GM12878 (cell line): ENCODE measurements around the gene STON2. TPM values are rescaled to one million over a fixed set of nuclear protein-coding genes. Genes with fewer than 3 reads are reported as not detected.

Experiments
- CEBPB ChIP-seq, 2 experiments: fragments of 150-350 bp in 1 of 2; IDR thresholded peaks; 2 replicates each; pipeline ENCODE4 v1.6.1; 2012 to 2014; ENCODE audit warnings: low read depth in 2 of 2, low read length in 2 of 2, borderline replicate concordance in 1 of 2, inconsistent platforms in 1 of 2
- FOXK2 ChIP-seq: fragments of 450-650 bp; IDR thresholded peaks from 2 replicates; pipeline ENCODE4 v1.6.1; 2017; ENCODE audit warnings: mild to moderate bottlenecking, moderate library complexity
- RAD21 ChIP-seq: IDR thresholded peaks from 2 replicates; pipeline ENCODE4 v1.6.1; 2011; ENCODE audit warnings: mild to moderate bottlenecking, low read depth, low read length, moderate library complexity; ENCODE audit not compliant: insufficient read depth
- SMC3 ChIP-seq: IDR thresholded peaks from 2 replicates; pipeline ENCODE4 v1.6.1; 2011; ENCODE audit warnings: low read length, improper control_type of control experiment, borderline replicate concordance
- TCF12 ChIP-seq: IDR thresholded peaks from 2 replicates; pipeline ENCODE4 v1.6.1; 2011; ENCODE audit warnings: low read depth, mild to moderate bottlenecking, low read length
- TCF7 ChIP-seq: IDR thresholded peaks from 2 replicates; pipeline ENCODE4 v1.6.1; 2014; ENCODE audit warnings: antibody characterized with exemption, borderline replicate concordance
- polyA plus RNA-seq, 11 experiments: library from polyadenylated mRNA; depleted of rRNA in 4 of 11; unstranded in 6 of 11; stranded (reverse) in 5 of 11; fragments of >200 nt; fragmentation: Nextera tagmentation in 4 of 11; fragmentation: Illumina TruSeq in 1 of 11; extraction: Ambion mirVana in 4 of 11; extraction: Trizol in 1 of 11; gene quantifications; 1 replicate in 1 of 11; 2 replicates in 10 of 11; pipeline versions ENCODE4 v1.2.1 to v1.2.3, GENCODE V29; 2011 to 2016; ENCODE audit warnings: inconsistent platforms in 2 of 11, missing spikeins in 2 of 11, low read depth in 1 of 11
- total RNA-seq, 4 experiments: library from RNA; depleted of rRNA in 3 of 4; stranded (reverse); fragments of >200 nt in 3 of 4; fragmentation: Illumina TruSeq in 1 of 4; extraction: Trizol in 1 of 4; gene quantifications; 2 replicates each; pipeline versions ENCODE4 v1.2.1 to v1.2.3, GENCODE V29; 2013 to 2021
- TF ChIP-seq, protein P1 (sequence below), 3 experiments: IDR thresholded peaks in 2 of 3; conservative IDR thresholded peaks in 1 of 3; 2 replicates each; pipeline ENCODE4 v1.5.1; 2011; ENCODE audit warnings: low read depth in 3 of 3, low read length in 3 of 3, mild to moderate bottlenecking in 3 of 3, control low read depth in 2 of 3, moderate library complexity in 2 of 3, inconsistent platforms in 1 of 3, mixed read lengths in 1 of 3; ENCODE audit not compliant: control insufficient read depth in 2 of 3, insufficient read depth in 1 of 3; ENCODE audit errors: extremely low read depth in 1 of 3
- TF ChIP-seq, protein P2 (sequence below): IDR thresholded peaks from 2 replicates; pipeline ENCODE4 v1.6.1; 2011; ENCODE audit warnings: mild to moderate bottlenecking, low read depth, low read length, moderate library complexity; ENCODE audit not compliant: insufficient replicate concordance

STON2 gene
- total and polyA plus RNA-seq, 10 of the 15 experiments (the other 5 are each of a cell fraction or from before 2014, with no cell fraction given), result 0.03 to 0.13 (median 0.03) TPM; not detected in 7

- TF ChIP-seq, protein P1, sequence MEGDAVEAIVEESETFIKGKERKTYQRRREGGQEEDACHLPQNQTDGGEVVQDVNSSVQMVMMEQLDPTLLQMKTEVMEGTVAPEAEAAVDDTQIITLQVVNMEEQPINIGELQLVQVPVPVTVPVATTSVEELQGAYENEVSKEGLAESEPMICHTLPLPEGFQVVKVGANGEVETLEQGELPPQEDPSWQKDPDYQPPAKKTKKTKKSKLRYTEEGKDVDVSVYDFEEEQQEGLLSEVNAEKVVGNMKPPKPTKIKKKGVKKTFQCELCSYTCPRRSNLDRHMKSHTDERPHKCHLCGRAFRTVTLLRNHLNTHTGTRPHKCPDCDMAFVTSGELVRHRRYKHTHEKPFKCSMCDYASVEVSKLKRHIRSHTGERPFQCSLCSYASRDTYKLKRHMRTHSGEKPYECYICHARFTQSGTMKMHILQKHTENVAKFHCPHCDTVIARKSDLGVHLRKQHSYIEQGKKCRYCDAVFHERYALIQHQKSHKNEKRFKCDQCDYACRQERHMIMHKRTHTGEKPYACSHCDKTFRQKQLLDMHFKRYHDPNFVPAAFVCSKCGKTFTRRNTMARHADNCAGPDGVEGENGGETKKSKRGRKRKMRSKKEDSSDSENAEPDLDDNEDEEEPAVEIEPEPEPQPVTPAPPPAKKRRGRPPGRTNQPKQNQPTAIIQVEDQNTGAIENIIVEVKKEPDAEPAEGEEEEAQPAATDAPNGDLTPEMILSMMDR (IDR thresholded peaks at IDR 0.05 in 2 of 3, conservative IDR thresholded peaks at IDR 0.05 in 1 of 3; ENCODE audit: control insufficient read depth in 2 of 3, extremely low read depth in 1 of 3, insufficient read depth in 1 of 3, low read depth in 3 of 3, low read length in 3 of 3), result peak; percentile 58 to 76 (median 63)
- TF ChIP-seq CEBPB (IDR thresholded peaks at IDR 0.05; ENCODE audit: borderline replicate concordance in 1 of 2, low read depth in 2 of 2, low read length in 2 of 2), result no peak
- no peak for TF ChIP-seq TCF12
- peak; percentile 84; the same call in 1 of the 2 replicates for TF ChIP-seq SMC3
- TF ChIP-seq, protein P2, sequence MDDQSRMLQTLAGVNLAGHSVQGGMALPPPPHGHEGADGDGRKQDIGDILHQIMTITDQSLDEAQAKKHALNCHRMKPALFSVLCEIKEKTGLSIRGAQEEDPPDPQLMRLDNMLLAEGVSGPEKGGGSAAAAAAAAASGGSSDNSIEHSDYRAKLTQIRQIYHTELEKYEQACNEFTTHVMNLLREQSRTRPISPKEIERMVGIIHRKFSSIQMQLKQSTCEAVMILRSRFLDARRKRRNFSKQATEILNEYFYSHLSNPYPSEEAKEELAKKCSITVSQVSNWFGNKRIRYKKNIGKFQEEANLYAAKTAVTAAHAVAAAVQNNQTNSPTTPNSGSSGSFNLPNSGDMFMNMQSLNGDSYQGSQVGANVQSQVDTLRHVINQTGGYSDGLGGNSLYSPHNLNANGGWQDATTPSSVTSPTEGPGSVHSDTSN, result no peak
- no peak for TF ChIP-seq TCF7
- TF ChIP-seq RAD21, result peak; percentile 77
- no peak for TF ChIP-seq FOXK2
Measured at GRCh38 chr14:81269100-81269978, 130.8 kb downstream of the STON2 start (continued).
